SK-N-SH (cell line): ENCODE measurements around the gene FAM20C. TPM values are rescaled to one million over a fixed set of nuclear protein-coding genes. Genes with fewer than 3 reads are reported as not detected.

Experiments used
- CTCF ChIA-PET: fragments of 300-600, 350-600 bp; formaldehyde crosslinking; extraction: SDS; loops from one replicate; lab custom pipeline; 2021; lab: Yijun Ruan, JAX
- POLR2A ChIA-PET: fragments of 350-600 bp; sonication (Branson Sonifier 250); formaldehyde crosslinking; extraction: SDS; loops from one replicate; lab custom pipeline; 2020; ENCODE audit warnings: antibody characterized with exemption, inconsistent platforms; lab: Yijun Ruan, JAX
- DNase-seq: peaks from one replicate; pipeline ENCODE4 v3.0.0; 2012
- H2AFZ ChIP-seq: fragments of 200-600 bp; sonication (generic); 2 replicates; pipeline ENCODE4 v1.8.1; 2016; ENCODE audit warnings: antibody characterized with exemption, mild to moderate bottlenecking, low read depth
- H3F3A ChIP-seq: fragments of 200-600 bp; sonication (generic); replicated peaks from 2 replicates; pipeline ENCODE3; 2016; ENCODE audit warnings: antibody characterized with exemption, mild to moderate bottlenecking; ENCODE audit not compliant: insufficient read depth
- H3K27ac ChIP-seq, 2 experiments: fragments of 200-500 bp in 1 of 2; fragments of 200-600 bp in 1 of 2; sonication (Bioruptor generic) in 1 of 2; sonication (generic), shearing (Covaris generic) in 1 of 2; 2 replicates each; pipeline versions ENCODE4 v1.5.1 to v1.6.1; 2014 to 2016; ENCODE audit warnings: low read depth in 2 of 2, inconsistent platforms in 1 of 2, low read length in 1 of 2, mild to moderate bottlenecking in 1 of 2, mixed read lengths in 1 of 2
- H3K27me3 ChIP-seq: fragments of 200-600 bp; sonication (generic), shearing (Covaris generic); 2 replicates; pipeline ENCODE4 v1.6.1; 2016; ENCODE audit warnings: mixed run types; ENCODE audit not compliant: insufficient read depth
- H3K36me3 ChIP-seq, 2 experiments: fragments of 200-500 bp in 1 of 2; fragments of 200-600 bp in 1 of 2; sonication (Bioruptor generic) in 1 of 2; sonication (generic) in 1 of 2; replicated peaks in 1 of 2; 2 replicates each; pipeline versions ENCODE3 to v1.5.1; 2014 to 2016; ENCODE audit warnings: low read length in 1 of 2, mild to moderate bottlenecking in 1 of 2; ENCODE audit not compliant: insufficient read depth in 2 of 2, control insufficient read depth in 1 of 2
- H3K4me1 ChIP-seq, 2 experiments: fragments of 200-500 bp in 1 of 2; fragments of 200-600 bp in 1 of 2; sonication (Bioruptor generic) in 1 of 2; sonication (generic), shearing (Covaris generic) in 1 of 2; 2 replicates each; pipeline versions ENCODE4 v1.5.1 to v1.6.1; 2014 to 2016; ENCODE audit warnings: low read depth in 1 of 2, low read length in 1 of 2, mixed run types in 1 of 2; ENCODE audit not compliant: insufficient read depth in 2 of 2, control insufficient read depth in 1 of 2
- H3K4me2 ChIP-seq: fragments of 200-600 bp; sonication (generic), shearing (Covaris generic); 2 replicates; pipeline ENCODE4 v1.6.1; 2017; ENCODE audit warnings: mixed run types
- H3K4me3 ChIP-seq, 2 experiments: fragments of 200-500 bp in 1 of 2; fragments of 200-600 bp in 1 of 2; sonication (Bioruptor generic) in 1 of 2; sonication (generic), shearing (Covaris generic) in 1 of 2; 2 replicates each; pipeline versions ENCODE4 v1.5.1 to v1.8.1; 2014 to 2016; ENCODE audit warnings: low read depth in 2 of 2, inconsistent platforms in 1 of 2, low read length in 1 of 2, mild to moderate bottlenecking in 1 of 2, mixed read lengths in 1 of 2, moderate library complexity in 1 of 2
- H3K79me2 ChIP-seq: fragments of 200-600 bp; sonication (generic); 2 replicates; pipeline ENCODE4 v1.8.1; 2017; ENCODE audit warnings: mild to moderate bottlenecking; ENCODE audit not compliant: insufficient read depth
- H3K9ac ChIP-seq: fragments of 200-600 bp; sonication (generic); 2 replicates; pipeline ENCODE4 v1.6.1; 2017; ENCODE audit warnings: mixed run types
- H3K9me2 ChIP-seq: fragments of 200-600 bp; sonication (generic); 2 replicates; pipeline ENCODE4 v1.6.1; 2017; ENCODE audit warnings: mixed run types
- H3K9me3 ChIP-seq: fragments of 200-600 bp; sonication (generic); 2 replicates; pipeline ENCODE4 v1.6.1; 2017; ENCODE audit warnings: mixed run types, mild to moderate bottlenecking, moderate library complexity
- H4K20me1 ChIP-seq: fragments of 200-600 bp; sonication (generic); 2 replicates; pipeline ENCODE4 v1.6.1; 2017; ENCODE audit warnings: mild to moderate bottlenecking, mixed run types; ENCODE audit not compliant: insufficient read depth
- CHD2 ChIP-seq: fragments of 150-350 bp; IDR thresholded peaks from 2 replicates; pipeline ENCODE4 v1.6.1; 2018; ENCODE audit warnings: low read length; ENCODE audit not compliant: partially characterized antibody
- FOSL2 ChIP-seq: IDR thresholded peaks from 2 replicates; pipeline ENCODE4 v1.4.0; 2012; ENCODE audit warnings: low read depth, mild to moderate bottlenecking, moderate library complexity, borderline replicate concordance
- FOXJ3 ChIP-seq: sonication (generic); formaldehyde crosslinking; IDR thresholded peaks from 2 replicates; pipeline ENCODE4 v1.5.1; 2020; ENCODE audit warnings: mild to moderate bottlenecking, missing genetic modification reagents
- GABPA ChIP-seq: IDR thresholded peaks from 2 replicates; pipeline ENCODE4 v1.4.0; 2012; ENCODE audit warnings: low read depth, mild to moderate bottlenecking
- GATA2 ChIP-seq: sonication (generic); formaldehyde crosslinking; IDR thresholded peaks from 2 replicates; pipeline ENCODE4 v1.5.0; 2020; ENCODE audit warnings: mild to moderate bottlenecking, missing genetic modification reagents
- JUND ChIP-seq: IDR thresholded peaks from 2 replicates; pipeline ENCODE4 v1.4.0; 2012
- NFIC ChIP-seq: IDR thresholded peaks from 2 replicates; pipeline ENCODE4 v1.4.0; 2012; ENCODE audit warnings: borderline replicate concordance
- NRF1 ChIP-seq: IDR thresholded peaks from 2 replicates; pipeline ENCODE4 v1.6.1; 2012; ENCODE audit warnings: low read depth, mild to moderate bottlenecking, low read length
- POLR2AphosphoS5 ChIP-seq: IDR thresholded peaks from 2 replicates; pipeline ENCODE4 v1.6.1; 2012; ENCODE audit warnings: low read depth, low read length
- RFX5 ChIP-seq: IDR thresholded peaks from 2 replicates; pipeline ENCODE4 v1.6.1; 2012; ENCODE audit warnings: mild to moderate bottlenecking, improper control_type of control experiment, low read length
- RXRA ChIP-seq: IDR thresholded peaks from 2 replicates; pipeline ENCODE4 v1.4.0; 2012; ENCODE audit warnings: low read depth, mild to moderate bottlenecking, borderline replicate concordance
- YY1 ChIP-seq: IDR thresholded peaks from 2 replicates; pipeline ENCODE4 v1.4.0; 2012; ENCODE audit warnings: low read depth, mild to moderate bottlenecking
- WGBS: methylation state at CpG from one replicate; pipeline ENCODE4 v1.1.6; 2017; ENCODE audit warnings: low lambda C conversion rate; 5-methylcytosine and 5-hydroxymethylcytosine counted together
- polyA plus RNA-seq, 3 experiments: library from polyadenylated mRNA; depleted of rRNA; stranded (reverse); fragments of >200 nt; gene quantifications; 2 replicates each; pipeline ENCODE4 v1.2.3, GENCODE V29; 2012
- TF ChIP-seq, protein P1 (sequence below): IDR thresholded peaks from 2 replicates; pipeline ENCODE4; 2012
- TF ChIP-seq, protein P2 (sequence below): fragments of 200-600 bp; sonication (generic); IDR thresholded peaks from 2 replicates; pipeline ENCODE4 v1.6.1; 2017; ENCODE audit warnings: antibody characterized with exemption, mild to moderate bottlenecking, moderate library complexity
- TF ChIP-seq, protein P3 (sequence below): IDR thresholded peaks from 2 replicates; pipeline ENCODE4 v1.4.0; 2012; ENCODE audit warnings: low read depth
- TF ChIP-seq, protein P4 (sequence below): IDR thresholded peaks from 2 replicates; pipeline ENCODE4 v1.4.0; 2012; ENCODE audit warnings: low read depth, borderline replicate concordance
- TF ChIP-seq, protein P5 (sequence below): fragments of 150-350 bp; IDR thresholded peaks from 2 replicates; pipeline ENCODE4 v1.6.1; 2016; ENCODE audit warnings: mild to moderate bottlenecking, low read depth, low read length

Gene FAM20C
- polyA plus RNA-seq, 1 of the 3 experiments (the other 2 are of a cell fraction) = 12.7 TPM

DNA sequence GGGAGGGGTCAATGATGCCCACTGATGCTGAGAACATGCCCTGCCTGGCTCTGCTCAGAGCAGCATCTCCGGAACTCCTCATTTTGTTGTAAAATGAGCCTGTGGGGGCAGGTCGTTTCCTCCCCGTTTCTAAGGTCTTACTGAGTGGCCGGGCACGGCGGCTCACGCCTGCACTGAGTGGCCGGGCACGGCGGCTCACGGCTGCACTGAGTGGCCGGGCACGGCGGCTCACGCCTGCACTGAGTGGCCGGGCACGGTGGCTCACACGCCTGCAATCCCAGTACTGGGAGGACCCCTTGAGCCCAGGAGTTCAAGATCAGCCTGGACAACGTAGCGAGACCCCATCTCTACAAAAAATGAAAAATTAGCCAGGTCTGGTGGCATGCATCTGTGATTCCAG, 58.6 kb downstream of the FAM20C start (continued):
- TF ChIP-seq, protein P1, sequence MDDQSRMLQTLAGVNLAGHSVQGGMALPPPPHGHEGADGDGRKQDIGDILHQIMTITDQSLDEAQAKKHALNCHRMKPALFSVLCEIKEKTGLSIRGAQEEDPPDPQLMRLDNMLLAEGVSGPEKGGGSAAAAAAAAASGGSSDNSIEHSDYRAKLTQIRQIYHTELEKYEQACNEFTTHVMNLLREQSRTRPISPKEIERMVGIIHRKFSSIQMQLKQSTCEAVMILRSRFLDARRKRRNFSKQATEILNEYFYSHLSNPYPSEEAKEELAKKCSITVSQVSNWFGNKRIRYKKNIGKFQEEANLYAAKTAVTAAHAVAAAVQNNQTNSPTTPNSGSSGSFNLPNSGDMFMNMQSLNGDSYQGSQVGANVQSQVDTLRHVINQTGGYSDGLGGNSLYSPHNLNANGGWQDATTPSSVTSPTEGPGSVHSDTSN = no peak
- no peak for TF ChIP-seq RXRA
- no peak for TF ChIP-seq NFIC
- no peak for TF ChIP-seq NRF1
- no peak for TF ChIP-seq FOSL2
- no peak for TF ChIP-seq CHD2
- TF ChIP-seq POLR2AphosphoS5 = no peak

DNA sequence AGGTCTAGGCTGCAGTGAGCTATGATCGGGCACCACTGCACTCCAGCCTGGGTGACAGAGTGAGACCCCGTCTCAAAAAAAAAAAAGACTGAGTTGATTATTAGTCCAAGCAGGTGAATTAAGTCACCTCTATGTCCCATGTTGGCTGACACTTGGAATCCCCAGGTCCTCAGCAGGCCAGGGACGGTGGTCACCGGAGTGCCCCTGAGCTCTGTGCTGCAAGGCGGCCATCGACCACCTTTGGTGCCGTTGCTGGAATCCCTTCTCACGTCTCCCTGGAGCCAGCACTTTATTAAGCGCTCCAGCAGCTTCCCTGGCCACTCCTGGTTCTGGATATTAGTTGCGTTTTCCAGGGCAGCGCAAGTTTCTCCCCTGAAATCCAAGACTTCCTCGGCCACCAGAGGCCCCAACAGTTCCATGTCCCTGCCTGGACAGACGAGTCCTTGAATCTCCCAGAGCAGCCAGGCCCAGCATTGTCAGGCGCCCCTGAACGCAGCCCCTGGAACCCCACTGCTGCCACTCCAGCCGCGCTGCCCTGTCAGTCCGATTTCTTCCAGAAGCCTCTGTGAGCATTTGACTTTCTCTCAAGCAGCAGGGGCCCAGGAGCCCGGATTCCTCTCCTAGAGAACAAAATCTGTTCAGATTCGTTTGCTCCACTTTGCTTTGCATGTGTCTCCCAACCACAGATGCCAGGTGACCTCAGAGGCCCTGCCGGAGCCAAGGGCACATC, 59.2 kb downstream of the FAM20C start:
- CTCF ChIA-PET = interaction anchor here (2.1 kb wide), 1 partner anchor 16 kb away, joined by 13 read pairs; no protein-coding TSS in a partner anchor
- Histone ChIP-seq H2AFZ (no peak overlapping the region), H3K9me2 (no peaks in the 10 kb centered on the region), H3K4me2 (no peak overlapping the region), H3K27me3 (no peaks in the 10 kb centered on the region), H3K9me3 (no peaks in the 10 kb centered on the region), H3K79me2 (no peaks in the 10 kb centered on the region), H3K27ac (no peak overlapping the region), H4K20me1 (no peaks in the 10 kb centered on the region), H3K36me3 (no peaks in the 10 kb centered on the region), H3K4me1 (peaks cover 0 to 10% of the 10 kb centered on the region in 2 experiments; a peak in 2 of 4 replicates), H3K9ac (no peak overlapping the region), H3K4me3 (no peak overlapping the region), H3F3A (no peaks in the 10 kb centered on the region)
- 73% methylated on average over 18 of the region's 21 CpGs for WGBS
- POLR2A ChIA-PET = no interaction called here
- no peak for DNase-seq
- TF ChIP-seq JUND = no peak
- TF ChIP-seq YY1 = no peak
- TF ChIP-seq, protein P2, sequence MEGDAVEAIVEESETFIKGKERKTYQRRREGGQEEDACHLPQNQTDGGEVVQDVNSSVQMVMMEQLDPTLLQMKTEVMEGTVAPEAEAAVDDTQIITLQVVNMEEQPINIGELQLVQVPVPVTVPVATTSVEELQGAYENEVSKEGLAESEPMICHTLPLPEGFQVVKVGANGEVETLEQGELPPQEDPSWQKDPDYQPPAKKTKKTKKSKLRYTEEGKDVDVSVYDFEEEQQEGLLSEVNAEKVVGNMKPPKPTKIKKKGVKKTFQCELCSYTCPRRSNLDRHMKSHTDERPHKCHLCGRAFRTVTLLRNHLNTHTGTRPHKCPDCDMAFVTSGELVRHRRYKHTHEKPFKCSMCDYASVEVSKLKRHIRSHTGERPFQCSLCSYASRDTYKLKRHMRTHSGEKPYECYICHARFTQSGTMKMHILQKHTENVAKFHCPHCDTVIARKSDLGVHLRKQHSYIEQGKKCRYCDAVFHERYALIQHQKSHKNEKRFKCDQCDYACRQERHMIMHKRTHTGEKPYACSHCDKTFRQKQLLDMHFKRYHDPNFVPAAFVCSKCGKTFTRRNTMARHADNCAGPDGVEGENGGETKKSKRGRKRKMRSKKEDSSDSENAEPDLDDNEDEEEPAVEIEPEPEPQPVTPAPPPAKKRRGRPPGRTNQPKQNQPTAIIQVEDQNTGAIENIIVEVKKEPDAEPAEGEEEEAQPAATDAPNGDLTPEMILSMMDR = no peak
- no peak for TF ChIP-seq POLR2AphosphoS5
- TF ChIP-seq RFX5 = no peak
- no peak for TF ChIP-seq GATA2 (CRISPR knock-in tag)
- TF ChIP-seq, protein P3, sequence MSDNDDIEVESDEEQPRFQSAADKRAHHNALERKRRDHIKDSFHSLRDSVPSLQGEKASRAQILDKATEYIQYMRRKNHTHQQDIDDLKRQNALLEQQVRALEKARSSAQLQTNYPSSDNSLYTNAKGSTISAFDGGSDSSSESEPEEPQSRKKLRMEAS = no peak
- TF ChIP-seq FOSL2 = no peak
- no peak for TF ChIP-seq FOXJ3 (CRISPR knock-in tag)
- TF ChIP-seq, protein P4, sequence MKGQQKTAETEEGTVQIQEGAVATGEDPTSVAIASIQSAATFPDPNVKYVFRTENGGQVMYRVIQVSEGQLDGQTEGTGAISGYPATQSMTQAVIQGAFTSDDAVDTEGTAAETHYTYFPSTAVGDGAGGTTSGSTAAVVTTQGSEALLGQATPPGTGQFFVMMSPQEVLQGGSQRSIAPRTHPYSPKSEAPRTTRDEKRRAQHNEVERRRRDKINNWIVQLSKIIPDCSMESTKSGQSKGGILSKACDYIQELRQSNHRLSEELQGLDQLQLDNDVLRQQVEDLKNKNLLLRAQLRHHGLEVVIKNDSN = no peak
- no peak for TF ChIP-seq RXRA
- TF ChIP-seq, protein P5, sequence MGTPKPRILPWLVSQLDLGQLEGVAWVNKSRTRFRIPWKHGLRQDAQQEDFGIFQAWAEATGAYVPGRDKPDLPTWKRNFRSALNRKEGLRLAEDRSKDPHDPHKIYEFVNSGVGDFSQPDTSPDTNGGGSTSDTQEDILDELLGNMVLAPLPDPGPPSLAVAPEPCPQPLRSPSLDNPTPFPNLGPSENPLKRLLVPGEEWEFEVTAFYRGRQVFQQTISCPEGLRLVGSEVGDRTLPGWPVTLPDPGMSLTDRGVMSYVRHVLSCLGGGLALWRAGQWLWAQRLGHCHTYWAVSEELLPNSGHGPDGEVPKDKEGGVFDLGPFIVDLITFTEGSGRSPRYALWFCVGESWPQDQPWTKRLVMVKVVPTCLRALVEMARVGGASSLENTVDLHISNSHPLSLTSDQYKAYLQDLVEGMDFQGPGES = no peak
- no peak for TF ChIP-seq GABPA
